ENCODE data around the gene NT5M.
A peak's percentile ranks its signal among the peaks of the same experiment; 100 is the strongest.

Gene NT5M

GRCh38 chr17:17343896-17344506, 40.8 kb downstream of the NT5M start:
- DNase-seq, result no peak

- DNase-seq, result no peak
Observed at GRCh38 chr17:17344507-17345293, 41.5 kb downstream of the NT5M start.

- no peak for DNase-seq
Observed at GRCh38 chr17:17345294-17345597, 42.1 kb downstream of the NT5M start.

- DNase-seq, result no peak
Observed at GRCh38 chr17:17345686-17346427, 42.7 kb downstream of the NT5M start.

- no peak for DNase-seq
Observed at GRCh38 chr17:17346428-17347233, 43.5 kb downstream of the NT5M start.

- DNase-seq, result no peak
Observed at GRCh38 chr17:17347234-17347955, 44.2 kb downstream of the NT5M start.

- no peak for DNase-seq
Observed at GRCh38 chr17:17347956-17348871, 45.0 kb downstream of the NT5M start.

GRCh38 chr17:17348872-17349723, 45.9 kb downstream of the NT5M start:
- no peak for DNase-seq

GRCh38 chr17:17349724-17350106, 46.5 kb downstream of the NT5M start:
- DNase-seq, result no peak

GRCh38 chr17:17350491-17351355, 47.5 kb downstream of the NT5M start:
- no peak for DNase-seq

GRCh38 chr17:17351356-17351891, 48.3 kb downstream of the NT5M start:
- no peak for DNase-seq

GRCh38 chr17:17351901-17352781, 49.0 kb downstream of the NT5M start:
- peak; percentile 89 for DNase-seq

- no peak for DNase-seq
Observed at GRCh38 chr17:17352836-17353624, 49.9 kb downstream of the NT5M start.

- DNase-seq, result no peak
Observed at GRCh38 chr17:17353625-17354484, 50.7 kb downstream of the NT5M start.

GRCh38 chr17:17354560-17355349, 51.6 kb downstream of the NT5M start:
- peak; percentile 95 for DNase-seq
